Measurements from ENCODE around the gene VPS35.

Gene VPS35

GRCh38 chr16:46688654-46689364 lies at the start of gene VPS35:
Gene VPS35 (minus strand): TSS chr16:46689178. CDS start chr16:46689133, 45 bp downstream.
- peak; percentile 98 for DNase-seq (ENCODE audit: low spot score)

DNA sequence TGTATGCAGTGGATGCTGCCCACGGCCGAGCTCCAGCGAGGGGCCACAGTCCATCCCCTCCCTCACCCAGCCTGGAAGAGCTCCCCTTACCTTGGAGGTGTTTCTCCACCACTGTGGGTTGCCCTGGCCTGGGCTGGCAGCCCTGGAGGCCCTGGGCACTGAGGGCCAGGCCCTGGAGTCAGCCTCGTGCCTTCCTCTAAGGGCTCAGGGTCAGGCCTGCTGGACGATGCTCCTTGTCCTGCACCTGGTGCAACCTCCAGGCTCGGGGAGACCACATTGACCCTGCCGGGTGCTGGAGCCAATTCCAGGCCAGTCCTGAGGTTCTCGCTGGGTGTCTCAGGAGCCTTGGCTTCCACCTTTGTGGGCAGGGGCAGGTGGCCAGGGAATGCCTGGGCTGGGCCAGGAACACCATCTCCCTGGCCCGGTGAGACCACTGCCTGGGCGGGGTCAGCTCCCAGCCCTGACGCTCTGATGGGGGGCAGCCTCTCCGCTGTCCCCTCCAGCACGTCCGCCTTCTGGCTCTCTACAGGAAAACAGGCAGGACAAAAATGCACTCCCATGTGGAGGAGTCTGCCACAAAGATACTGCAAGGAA lies 48.7 kb upstream of the VPS35 start:
- DNase-seq (ENCODE audit: low spot score) = no peak

- DNase-seq (ENCODE audit: low spot score) = peak; percentile 31
These were observed 47.7 kb upstream of the VPS35 start for GRCh38 chr16:46736695-46737094.

DNA sequence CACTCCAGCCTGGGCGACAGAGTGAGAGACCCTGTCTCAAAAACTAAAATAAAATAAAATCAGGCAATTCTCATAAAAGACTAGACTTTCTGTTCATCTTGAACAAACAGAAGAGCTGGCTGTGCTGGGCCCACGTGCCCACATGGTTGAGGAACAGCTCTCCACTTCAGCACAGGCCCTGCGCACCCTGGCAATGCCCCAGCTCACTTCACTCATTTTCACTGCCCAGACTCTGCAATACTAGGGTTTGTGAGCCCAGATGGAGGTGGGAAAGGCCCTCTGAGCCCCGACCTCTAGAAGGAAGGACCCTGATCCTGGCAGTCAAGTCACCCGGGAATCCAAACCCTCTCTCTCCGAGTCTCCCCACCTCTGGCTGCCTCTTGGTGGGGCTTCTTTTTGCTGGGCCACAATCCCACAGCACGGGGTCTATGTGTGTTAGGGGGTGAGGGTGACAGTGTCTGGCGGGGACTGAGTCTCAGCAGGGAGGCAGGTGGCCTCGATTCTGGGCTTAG lies 44.4 kb upstream of the VPS35 start:
- DNase-seq (ENCODE audit: low spot score) = no peak

GRCh38 chr16:46732561-46732960 lies 43.6 kb upstream of the VPS35 start:
- DNase-seq (ENCODE audit: low spot score) = no peak

- DNase-seq (ENCODE audit: low spot score) = no peak
These were observed 42.9 kb upstream of the VPS35 start for GRCh38 chr16:46731691-46732555.

- DNase-seq (ENCODE audit: low spot score) = no peak
These were observed 42.1 kb upstream of the VPS35 start for GRCh38 chr16:46730801-46731690.

GRCh38 chr16:46730126-46730525 lies 41.1 kb upstream of the VPS35 start:
- DNase-seq (ENCODE audit: low spot score) = no peak

DNA sequence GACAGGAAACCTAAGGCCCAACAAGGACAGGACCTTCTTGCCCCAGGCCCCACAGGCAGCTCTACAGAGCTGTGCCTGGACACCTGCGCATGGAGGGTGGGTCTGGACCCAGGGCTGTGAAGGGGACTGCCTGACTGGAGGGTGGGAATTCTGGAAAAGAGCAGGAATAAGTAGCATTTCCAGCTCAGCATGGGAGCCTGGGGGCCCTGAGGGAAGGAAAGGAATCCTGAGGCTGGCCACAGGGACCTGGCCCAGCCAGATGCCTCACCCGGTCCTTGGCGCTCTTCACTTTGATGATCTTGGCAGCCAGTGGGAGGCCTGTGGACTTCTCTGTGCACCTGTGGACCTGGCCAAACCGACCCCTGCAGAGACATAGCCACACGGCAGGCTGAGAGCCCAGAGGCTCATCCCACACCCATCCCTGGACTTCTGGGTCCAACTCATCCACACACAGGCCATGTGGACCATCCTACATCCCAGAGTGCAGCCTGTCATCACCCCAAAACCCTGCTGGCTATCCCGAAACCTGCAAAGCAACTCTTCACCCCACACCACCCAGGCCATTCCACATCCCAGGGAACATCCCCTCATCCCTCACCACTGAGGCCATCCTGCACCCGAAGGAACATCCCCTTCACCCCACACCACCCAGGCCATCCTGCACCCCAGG lies 40.5 kb upstream of the VPS35 start:
- no peak for DNase-seq (ENCODE audit: low spot score)

GRCh38 chr16:46728806-46729205 lies 39.8 kb upstream of the VPS35 start:
- DNase-seq (ENCODE audit: low spot score) = no peak

GRCh38 chr16:46727630-46728029 lies 38.7 kb upstream of the VPS35 start:
- no peak for DNase-seq (ENCODE audit: low spot score)

DNA sequence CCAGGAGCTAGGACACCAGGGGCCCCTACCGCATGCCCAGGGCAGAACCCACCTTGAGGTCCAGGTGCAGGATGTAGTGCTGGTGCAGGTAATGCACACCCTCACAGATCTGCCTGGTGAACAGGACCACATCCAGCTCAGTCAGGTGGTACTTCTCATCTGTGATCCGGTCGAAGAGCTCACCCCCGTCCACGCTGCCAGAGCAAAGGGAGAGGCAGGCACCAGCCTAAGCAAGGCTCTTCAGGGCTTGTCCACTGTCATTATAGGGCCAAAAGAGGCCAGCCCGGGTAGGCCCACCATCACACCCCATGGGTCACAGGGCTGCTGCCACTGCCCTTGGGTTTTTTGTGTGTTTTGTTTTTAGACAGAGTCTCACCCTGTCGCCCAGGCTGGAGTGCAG lies 38.2 kb upstream of the VPS35 start:
- DNase-seq (ENCODE audit: low spot score) = no peak

GRCh38 chr16:46721885-46722284 lies 32.9 kb upstream of the VPS35 start:
- DNase-seq (ENCODE audit: low spot score) = no peak

- DNase-seq (ENCODE audit: low spot score) = no peak
These were observed 31.6 kb upstream of the VPS35 start for GRCh38 chr16:46720619-46721018.

DNA sequence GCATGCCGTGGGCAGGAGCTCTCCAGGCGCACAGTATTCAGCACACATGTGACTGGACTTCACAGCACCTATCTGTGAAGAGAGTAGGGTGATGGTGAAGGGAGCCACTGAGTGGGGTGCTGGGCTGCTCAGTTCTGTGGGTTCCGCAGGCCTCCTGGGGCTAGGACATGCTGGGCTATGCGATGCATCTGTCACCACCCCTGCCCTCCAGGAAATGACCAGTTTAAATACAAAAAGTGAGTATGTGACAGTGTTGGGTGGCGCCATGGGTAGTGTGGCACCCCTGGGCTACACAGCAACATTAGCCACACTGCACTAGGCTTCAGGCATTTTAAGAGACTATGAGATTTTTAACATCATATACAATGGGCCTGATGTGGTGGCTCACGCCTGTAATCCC lies 30.6 kb upstream of the VPS35 start:
- DNase-seq (ENCODE audit: low spot score) = no peak

- no peak for DNase-seq (ENCODE audit: low spot score)
These were observed 29.2 kb upstream of the VPS35 start for GRCh38 chr16:46718214-46718613.

DNA sequence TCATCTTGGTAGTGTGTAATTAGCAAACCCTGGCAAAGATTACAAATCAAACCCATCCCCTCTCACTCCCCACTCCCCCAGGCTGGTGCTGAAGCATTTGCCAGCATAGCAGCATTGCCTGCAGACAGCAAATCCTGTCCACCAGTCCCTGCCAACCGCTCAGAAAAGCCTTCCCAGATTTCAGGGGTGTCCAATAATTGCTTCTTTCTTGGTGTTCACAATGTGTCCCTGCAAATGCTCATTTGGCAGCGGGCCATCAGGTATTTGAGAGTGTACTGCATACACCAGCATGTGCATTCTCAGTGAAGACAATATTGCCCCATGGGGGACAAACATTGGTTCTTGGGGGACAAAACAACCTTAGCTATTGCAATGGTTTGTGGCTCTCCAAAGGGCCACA lies 28.7 kb upstream of the VPS35 start:
- no peak for DNase-seq (ENCODE audit: low spot score)

GRCh38 chr16:46715769-46716305 lies 26.9 kb upstream of the VPS35 start:
- DNase-seq (ENCODE audit: low spot score) = no peak

DNA sequence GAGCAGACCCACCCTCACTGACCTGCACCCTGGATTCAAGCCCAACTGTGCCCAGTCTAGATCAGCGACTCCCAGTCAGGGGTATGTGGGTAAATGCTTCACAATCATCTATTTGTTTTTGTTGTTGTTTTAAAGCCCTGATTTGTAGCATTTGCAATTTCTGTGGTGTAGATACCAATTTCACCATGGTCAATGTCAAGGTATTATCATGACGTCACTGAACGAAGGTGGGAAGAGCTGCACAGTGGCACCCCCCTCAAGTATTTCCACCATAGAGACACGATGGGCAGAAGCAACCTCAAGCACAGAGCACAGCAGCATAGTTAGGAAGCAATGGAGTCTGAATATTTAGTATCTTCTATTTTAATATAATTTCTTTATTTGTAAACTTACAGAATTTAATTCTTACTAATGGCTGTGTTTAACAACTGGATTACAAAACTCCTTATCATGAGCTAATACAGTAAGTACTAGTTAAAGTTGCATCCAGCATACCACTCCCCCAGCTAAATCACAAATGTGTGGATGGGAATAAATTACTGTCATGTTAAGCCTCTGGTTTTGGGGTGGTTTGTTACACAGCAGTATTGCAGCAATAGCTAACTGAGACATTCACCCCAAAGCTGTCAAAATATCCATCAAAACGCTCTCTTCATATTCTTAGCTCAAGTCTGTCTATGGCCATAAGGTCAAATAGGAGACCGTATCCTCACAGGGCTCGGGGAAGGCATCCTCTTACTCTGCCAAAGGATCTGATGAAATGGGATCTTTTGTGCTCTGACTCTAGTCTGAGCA lies 26.0 kb upstream of the VPS35 start:
- no peak for DNase-seq (ENCODE audit: low spot score)

DNA sequence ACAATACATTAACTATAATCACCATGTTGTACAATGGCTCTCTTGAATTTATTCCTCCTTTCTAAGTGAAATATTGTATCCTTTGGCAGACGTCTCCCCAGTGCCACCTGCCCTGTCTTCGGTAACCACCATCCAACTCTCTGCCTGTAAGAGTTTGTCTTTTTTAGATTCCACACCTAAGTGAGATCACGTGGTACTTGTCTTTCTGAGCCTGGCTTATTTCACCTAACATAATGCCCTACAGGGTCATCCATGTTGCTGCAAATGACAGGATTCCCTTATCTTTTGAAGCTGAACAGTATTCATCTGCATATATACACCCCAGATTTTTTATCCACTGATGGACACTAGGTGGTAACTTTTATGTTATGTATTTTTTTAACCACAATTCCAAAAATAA lies 24.7 kb upstream of the VPS35 start:
- no peak for DNase-seq (ENCODE audit: low spot score)

All from AG08395 (cell line).